GM23338 (cell line): ENCODE measurements around the gene PXMP4. TPM values are rescaled to one million over a fixed set of nuclear protein-coding genes. Genes with fewer than 3 reads are reported as not detected.

Experiments used
- ATAC-seq: fragments of 200-7000 bp; cut with Tn5 transposase; 3 replicates; pipeline ENCODE4 v1.9.1; 2020
- DNase-seq: peaks from one replicate; pipeline ENCODE4 v3.0.0-alpha.2; 2015; ENCODE audit warnings: low spot score
- H2AFZ ChIP-seq: fragments of 200-600 bp; sonication (generic); 2 replicates; pipeline ENCODE4 v1.8.0; 2016; ENCODE audit warnings: antibody characterized with exemption, mild to moderate bottlenecking, moderate library complexity
- H3F3A ChIP-seq: fragments of 200-600 bp; sonication (generic); replicated peaks from 2 replicates; pipeline ENCODE4 v1.8.0; 2017; ENCODE audit warnings: antibody characterized with exemption, mixed run types, low read depth
- H3K27ac ChIP-seq: fragments of 200-600 bp; sonication (generic); 2 replicates; pipeline ENCODE4 v1.6.1; 2016; ENCODE audit warnings: low read depth
- H3K27me3 ChIP-seq: fragments of 200-600 bp; sonication (generic); 2 replicates; pipeline ENCODE4 v1.8.0; 2016; ENCODE audit warnings: mild to moderate bottlenecking, mixed run types, moderate library complexity; ENCODE audit not compliant: insufficient read depth
- H3K36me3 ChIP-seq: fragments of 200-600 bp; sonication (generic); 2 replicates; pipeline ENCODE4 v1.8.0; 2016; ENCODE audit warnings: mild to moderate bottlenecking; ENCODE audit not compliant: insufficient read depth
- H3K4me1 ChIP-seq: fragments of 200-600 bp; sonication (generic); 2 replicates; pipeline ENCODE4 v1.8.0; 2016; ENCODE audit warnings: mild to moderate bottlenecking, moderate library complexity; ENCODE audit not compliant: insufficient read depth
- H3K4me2 ChIP-seq: fragments of 200-600 bp; sonication (generic); 2 replicates; pipeline ENCODE4 v1.7.1; 2017; ENCODE audit warnings: mixed run types
- H3K4me3 ChIP-seq: fragments of 200-600 bp; sonication (generic); 2 replicates; pipeline ENCODE4 v1.6.1; 2016; ENCODE audit warnings: mixed run types
- H3K79me2 ChIP-seq: fragments of 200-600 bp; sonication (generic); replicated peaks from 2 replicates; pipeline ENCODE4 v1.8.0; 2017; ENCODE audit warnings: mild to moderate bottlenecking; ENCODE audit not compliant: insufficient read depth
- H3K9me2 ChIP-seq: fragments of 200-600 bp; sonication (generic); 2 replicates; pipeline ENCODE4 v1.8.0; 2017; ENCODE audit not compliant: insufficient read depth
- H4K20me1 ChIP-seq: fragments of 200-600 bp; sonication (generic); replicated peaks from 2 replicates; pipeline ENCODE4 v1.8.0; 2017; ENCODE audit warnings: mild to moderate bottlenecking; ENCODE audit not compliant: insufficient read depth
- H3K27ac Mint-ChIP-seq: 2 replicates; pipeline ENCODE4 v1.8.0; 2020; ENCODE audit warnings: inconsistent platforms, mild to moderate bottlenecking, moderate library complexity, mixed read lengths
- H3K27me3 Mint-ChIP-seq: 3 replicates; pipeline ENCODE4 v1.8.0; 2022; ENCODE audit warnings: low read depth, mild to moderate bottlenecking, moderate library complexity, mixed read lengths, inconsistent platforms; ENCODE audit not compliant: insufficient read depth, poor library complexity
- H3K36me3 Mint-ChIP-seq: 3 replicates; pipeline ENCODE4 v1.8.0; 2021; ENCODE audit warnings: low read depth, mild to moderate bottlenecking, inconsistent platforms, moderate library complexity, mixed read lengths
- H3K4me1 Mint-ChIP-seq: 3 replicates; pipeline ENCODE4 v1.8.0; 2020; ENCODE audit warnings: mild to moderate bottlenecking, inconsistent platforms, mixed read lengths
- H3K4me3 Mint-ChIP-seq: 3 replicates; pipeline ENCODE4 v1.8.0; 2021; ENCODE audit warnings: moderate library complexity, mild to moderate bottlenecking, inconsistent platforms, mixed read lengths
- H3K9me3 Mint-ChIP-seq: 3 replicates; pipeline ENCODE4 v1.8.0; 2020; ENCODE audit warnings: moderate library complexity, mild to moderate bottlenecking, inconsistent platforms, mixed read lengths
- CREB1 ChIP-seq: fragments of 250-450 bp; sonication (Bioruptor Pico); IDR thresholded peaks from 2 replicates; pipeline ENCODE4 v1.5.0; 2020; ENCODE audit warnings: low read depth, mild to moderate bottlenecking, moderate library complexity
- CTCF ChIP-seq, 2 experiments: fragments of 200-600 bp in 1 of 2; sonication (generic) in 1 of 2; conservative IDR thresholded peaks; 2 replicates each; pipeline versions ENCODE4 v1.5.1 to v1.6.1; 2016 to 2017; ENCODE audit warnings: antibody characterized with exemption in 2 of 2, low read depth in 2 of 2, mild to moderate bottlenecking in 2 of 2, moderate library complexity in 1 of 2
- ETS1 ChIP-seq: IDR thresholded peaks from 2 replicates; pipeline ENCODE4 v1.6.1; 2016; ENCODE audit warnings: antibody characterized with exemption
- EZH2 ChIP-seq: fragments of 200-600 bp; sonication (generic); IDR thresholded peaks from one replicate; pipeline ENCODE4 v1.8.0; 2017; ENCODE audit warnings: antibody characterized with exemption, mild to moderate bottlenecking, low read depth; ENCODE audit not compliant: unreplicated experiment
- EZH2phosphoT487 ChIP-seq: fragments of 200-600 bp; sonication (generic); IDR thresholded peaks from one replicate; pipeline ENCODE4 v1.8.1; 2018; ENCODE audit warnings: antibody characterized with exemption; ENCODE audit not compliant: unreplicated experiment
- JUNB ChIP-seq: IDR thresholded peaks from one replicate; pipeline ENCODE4 v1.6.1; 2016; ENCODE audit warnings: antibody characterized with exemption; ENCODE audit not compliant: unreplicated experiment
- NANOG ChIP-seq: IDR thresholded peaks from 2 replicates; pipeline ENCODE4 v1.6.1; 2016; ENCODE audit warnings: antibody characterized with exemption, borderline replicate concordance
- POLR2AphosphoS5 ChIP-seq: IDR thresholded peaks from 2 replicates; pipeline ENCODE4 v1.6.1; 2016; ENCODE audit warnings: antibody characterized with exemption, low read depth
- REST ChIP-seq: IDR thresholded peaks from one replicate; pipeline ENCODE4 v1.6.1; 2018; ENCODE audit warnings: antibody characterized with exemption; ENCODE audit not compliant: unreplicated experiment
- STAT1 ChIP-seq: IDR thresholded peaks from one replicate; pipeline ENCODE4 v1.6.1; 2016; ENCODE audit warnings: antibody characterized with exemption; ENCODE audit not compliant: unreplicated experiment
- ZNF114 ChIP-seq: fragments of 250-450 bp; sonication (Bioruptor Pico); IDR thresholded peaks from 2 replicates; pipeline ENCODE4 v1.5.0; 2020; ENCODE audit warnings: mild to moderate bottlenecking, moderate library complexity
- ZNF331 ChIP-seq: fragments of 250-450 bp; sonication (Bioruptor Pico); IDR thresholded peaks from 2 replicates; pipeline ENCODE4 v1.5.0; 2020; ENCODE audit warnings: low read depth, mild to moderate bottlenecking, moderate library complexity
- polyA plus RNA-seq: library from polyadenylated mRNA; unstranded; fragments of >200 nt; fragmentation: Nextera tagmentation; extraction: Ambion mirVana; gene quantifications from 2 replicates; pipeline ENCODE4 v1.2.1, GENCODE V29; 2016
- total RNA-seq: library from RNA; depleted of rRNA; stranded (reverse); fragments of >200 nt; shearing (Covaris generic); gene quantifications from 2 replicates; pipeline ENCODE4 v1.2.3, GENCODE V29; 2014
- TF ChIP-seq, protein P1 (sequence below): fragments of 250-450 bp; sonication (Bioruptor Pico); IDR thresholded peaks from 2 replicates; pipeline ENCODE4 v1.5.0; 2020; ENCODE audit warnings: mild to moderate bottlenecking, moderate library complexity

PXMP4 gene
- total and polyA plus RNA-seq, 2 experiments from 2014 or later: 1.2 to 3.5 TPM

- H3K36me3 Mint-ChIP-seq: peaks cover 34% of the 10 kb centered on the region
Observed at GRCh38 chr20:33669873-33670640, 50.1 kb downstream of the PXMP4 start.

More at GRCh38 chr20:33669873-33670640, 50.1 kb downstream of the PXMP4 start:
- H3K4me3 ChIP-seq: no peak overlapping the region
- no peak overlapping the region for H2AFZ ChIP-seq
- no peak overlapping the region for H3K4me2 ChIP-seq
- no peak overlapping the region for H3K27ac ChIP-seq
- H3F3A ChIP-seq: peaks cover 10% of the 10 kb centered on the region; the same call in 1 of the 2 replicates
- ATAC-seq (no peak), DNase-seq (no peak)
- no peaks in the 10 kb centered on the region for H3K9me3 Mint-ChIP-seq
- no peaks in the 10 kb centered on the region; the same call in 1 of the 2 replicates for H3K79me2 ChIP-seq
- H3K4me1 ChIP-seq: peaks cover 25% of the 10 kb centered on the region
- H3K27ac Mint-ChIP-seq: no peak overlapping the region
- H3K27me3 Mint-ChIP-seq: peaks cover 27% of the 10 kb centered on the region
- peaks cover 34% of the 10 kb centered on the region for H3K4me1 Mint-ChIP-seq
- H3K9me2 ChIP-seq: no peaks in the 10 kb centered on the region
- TF ChIP-seq EZH2phosphoT487 (no peak), ZNF331 (CRISPR knock-in tag) (no peak), REST (no peak), ZNF114 (CRISPR knock-in tag) (no peak), CTCF (conservative IDR thresholded peaks at IDR 0.05; ENCODE audit: low read depth in 2 of 2) (no peak), JUNB (no peak), STAT1 (no peak), EZH2 (no peak), NANOG (no peak), CREB1 (CRISPR knock-in tag) (no peak), ETS1 (no peak), POLR2AphosphoS5 (no peak)
- TF ChIP-seq, protein P1, sequence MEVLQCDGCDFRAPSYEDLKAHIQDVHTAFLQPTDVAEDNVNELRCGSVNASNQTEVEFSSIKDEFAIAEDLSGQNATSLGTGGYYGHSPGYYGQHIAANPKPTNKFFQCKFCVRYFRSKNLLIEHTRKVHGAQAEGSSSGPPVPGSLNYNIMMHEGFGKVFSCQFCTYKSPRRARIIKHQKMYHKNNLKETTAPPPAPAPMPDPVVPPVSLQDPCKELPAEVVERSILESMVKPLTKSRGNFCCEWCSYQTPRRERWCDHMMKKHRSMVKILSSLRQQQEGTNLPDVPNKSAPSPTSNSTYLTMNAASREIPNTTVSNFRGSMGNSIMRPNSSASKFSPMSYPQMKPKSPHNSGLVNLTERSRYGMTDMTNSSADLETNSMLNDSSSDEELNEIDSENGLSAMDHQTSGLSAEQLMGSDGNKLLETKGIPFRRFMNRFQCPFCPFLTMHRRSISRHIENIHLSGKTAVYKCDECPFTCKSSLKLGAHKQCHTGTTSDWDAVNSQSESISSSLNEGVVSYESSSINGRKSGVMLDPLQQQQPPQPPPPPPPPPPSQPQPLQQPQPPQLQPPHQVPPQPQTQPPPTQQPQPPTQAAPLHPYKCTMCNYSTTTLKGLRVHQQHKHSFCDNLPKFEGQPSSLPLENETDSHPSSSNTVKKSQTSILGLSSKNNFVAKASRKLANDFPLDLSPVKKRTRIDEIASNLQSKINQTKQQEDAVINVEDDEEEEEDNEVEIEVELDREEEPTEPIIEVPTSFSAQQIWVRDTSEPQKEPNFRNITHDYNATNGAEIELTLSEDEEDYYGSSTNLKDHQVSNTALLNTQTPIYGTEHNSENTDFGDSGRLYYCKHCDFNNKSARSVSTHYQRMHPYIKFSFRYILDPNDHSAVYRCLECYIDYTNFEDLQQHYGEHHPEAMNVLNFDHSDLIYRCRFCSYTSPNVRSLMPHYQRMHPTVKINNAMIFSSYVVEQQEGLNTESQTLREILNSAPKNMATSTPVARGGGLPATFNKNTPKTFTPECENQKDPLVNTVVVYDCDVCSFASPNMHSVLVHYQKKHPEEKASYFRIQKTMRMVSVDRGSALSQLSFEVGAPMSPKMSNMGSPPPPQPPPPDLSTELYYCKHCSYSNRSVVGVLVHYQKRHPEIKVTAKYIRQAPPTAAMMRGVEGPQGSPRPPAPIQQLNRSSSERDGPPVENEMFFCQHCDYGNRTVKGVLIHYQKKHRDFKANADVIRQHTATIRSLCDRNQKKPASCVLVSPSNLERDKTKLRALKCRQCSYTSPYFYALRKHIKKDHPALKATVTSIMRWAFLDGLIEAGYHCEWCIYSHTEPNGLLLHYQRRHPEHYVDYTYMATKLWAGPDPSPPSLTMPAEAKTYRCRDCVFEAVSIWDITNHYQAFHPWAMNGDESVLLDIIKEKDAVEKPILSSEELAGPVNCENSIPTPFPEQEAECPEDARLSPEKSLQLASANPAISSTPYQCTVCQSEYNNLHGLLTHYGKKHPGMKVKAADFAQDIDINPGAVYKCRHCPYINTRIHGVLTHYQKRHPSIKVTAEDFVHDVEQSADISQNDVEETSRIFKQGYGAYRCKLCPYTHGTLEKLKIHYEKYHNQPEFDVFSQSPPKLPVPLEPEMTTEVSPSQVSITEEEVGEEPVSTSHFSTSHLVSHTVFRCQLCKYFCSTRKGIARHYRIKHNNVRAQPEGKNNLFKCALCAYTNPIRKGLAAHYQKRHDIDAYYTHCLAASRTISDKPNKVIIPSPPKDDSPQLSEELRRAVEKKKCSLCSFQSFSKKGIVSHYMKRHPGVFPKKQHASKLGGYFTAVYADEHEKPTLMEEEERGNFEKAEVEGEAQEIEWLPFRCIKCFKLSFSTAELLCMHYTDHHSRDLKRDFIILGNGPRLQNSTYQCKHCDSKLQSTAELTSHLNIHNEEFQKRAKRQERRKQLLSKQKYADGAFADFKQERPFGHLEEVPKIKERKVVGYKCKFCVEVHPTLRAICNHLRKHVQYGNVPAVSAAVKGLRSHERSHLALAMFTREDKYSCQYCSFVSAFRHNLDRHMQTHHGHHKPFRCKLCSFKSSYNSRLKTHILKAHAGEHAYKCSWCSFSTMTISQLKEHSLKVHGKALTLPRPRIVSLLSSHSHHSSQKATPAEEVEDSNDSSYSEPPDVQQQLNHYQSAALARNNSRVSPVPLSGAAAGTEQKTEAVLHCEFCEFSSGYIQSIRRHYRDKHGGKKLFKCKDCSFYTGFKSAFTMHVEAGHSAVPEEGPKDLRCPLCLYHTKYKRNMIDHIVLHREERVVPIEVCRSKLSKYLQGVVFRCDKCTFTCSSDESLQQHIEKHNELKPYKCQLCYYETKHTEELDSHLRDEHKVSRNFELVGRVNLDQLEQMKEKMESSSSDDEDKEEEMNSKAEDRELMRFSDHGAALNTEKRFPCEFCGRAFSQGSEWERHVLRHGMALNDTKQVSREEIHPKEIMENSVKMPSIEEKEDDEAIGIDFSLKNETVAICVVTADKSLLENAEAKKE (CRISPR knock-in tag): no peak
- no peak overlapping the region for H3K4me3 Mint-ChIP-seq
- peaks cover 11% of the 10 kb centered on the region; the same call in 1 of the 2 replicates for H3K27me3 ChIP-seq
- H4K20me1 ChIP-seq: peaks cover 3% of the 10 kb centered on the region
- H3K36me3 ChIP-seq: no peaks in the 10 kb centered on the region; the same call in 1 of the 2 replicates
